G401 (cell line): ENCODE results near the gene DAG1. TPM values are rescaled to one million over a fixed set of nuclear protein-coding genes. Genes with fewer than 3 reads are reported as not detected.

ENCODE experiments used
- DNase-seq: peaks from one replicate; pipeline ENCODE4 v3.0.0-alpha.2; 2015; ENCODE audit warnings: low spot score
- in situ Hi-C: cut with HindIII; loops from 2 replicates; pipeline ENCODE4 v1.10.0; 2016; ENCODE audit warnings: low sequenced_read_pairs, mixed read lengths
- total RNA-seq: library from RNA; depleted of rRNA; stranded (reverse); fragments of >200 nt; shearing (Covaris generic); gene quantifications from 2 replicates; pipeline ENCODE4 v1.2.3, GENCODE V29; 2014

The DAG1 gene
- total RNA-seq, 1 experiment from 2014 or later, result 143 TPM

DNA sequence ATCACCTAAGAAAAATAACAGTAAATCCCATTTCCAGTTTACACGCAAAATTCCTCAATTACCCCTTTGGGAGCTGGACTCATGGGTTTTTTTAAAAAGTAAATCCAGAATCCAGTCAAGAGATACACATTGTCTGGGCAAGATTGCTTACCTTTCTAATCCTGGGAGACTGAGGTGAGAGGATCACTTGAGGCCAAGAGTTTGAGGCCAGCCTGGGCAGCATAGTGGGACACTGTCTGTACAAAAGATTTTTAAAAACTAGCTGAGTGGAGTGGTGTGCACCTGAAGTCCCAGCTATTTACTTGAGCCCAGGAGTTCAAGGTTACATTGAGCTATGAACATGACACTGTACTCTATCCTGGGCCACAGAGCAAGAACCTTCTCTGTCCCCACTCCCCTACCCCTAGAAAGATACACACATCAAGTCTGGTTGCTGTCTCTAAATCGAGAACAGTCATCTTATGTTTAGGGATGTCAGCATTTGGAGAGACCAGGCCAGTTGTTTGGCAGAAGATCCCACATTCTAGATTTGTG, 39.0 kb downstream of the DAG1 start:
- in situ Hi-C loops, result no loop called here
- DNase-seq, result no peak

DNA sequence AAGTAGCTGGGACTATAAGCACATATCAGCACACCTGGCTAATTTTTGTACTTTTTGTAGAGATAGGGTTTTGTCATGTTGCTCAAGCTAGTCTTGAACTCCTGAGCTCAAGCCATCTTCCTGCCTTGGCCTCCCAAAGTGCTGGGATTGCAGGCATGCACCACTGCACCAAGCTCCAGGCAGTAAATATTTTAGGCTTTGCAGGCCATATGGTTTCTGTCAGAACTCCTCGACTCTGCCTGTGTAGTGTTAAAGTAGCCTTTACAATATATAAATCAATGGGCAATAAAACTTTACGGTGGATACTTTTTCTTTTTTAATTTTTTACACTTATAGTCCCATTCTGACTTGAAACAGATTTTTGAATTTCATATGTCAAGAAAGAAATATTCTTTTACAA, 41.6 kb downstream of the DAG1 start:
- in situ Hi-C loops, result no loop called here
- DNase-seq, result no peak

DNA sequence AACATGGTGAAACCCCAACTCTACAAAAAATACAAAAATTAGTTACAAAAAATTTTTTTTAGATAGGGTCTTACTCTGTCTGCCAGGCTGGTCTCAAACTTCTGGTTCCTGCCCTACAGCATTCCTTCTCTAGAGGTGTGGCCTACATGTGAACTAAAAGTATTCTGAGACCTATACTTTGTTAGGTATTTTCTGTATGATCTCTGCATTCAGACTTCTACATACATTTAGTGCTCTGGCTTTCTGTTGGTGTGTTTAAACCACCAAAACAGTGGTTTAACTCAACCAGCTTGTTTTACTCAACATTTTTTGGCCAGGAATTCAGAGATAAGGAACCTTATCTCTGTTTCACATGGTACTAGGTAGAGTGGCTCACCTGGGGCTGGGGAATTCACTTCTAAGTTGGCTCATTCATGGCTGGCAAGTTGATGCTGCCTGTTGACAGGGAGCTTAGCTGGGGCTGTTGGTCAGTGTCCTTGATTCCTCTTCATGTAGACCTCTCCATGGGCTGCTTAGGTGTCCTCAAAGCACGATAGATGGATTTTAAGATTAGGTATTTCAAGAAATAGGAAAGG, 42.8 kb downstream of the DAG1 start:
- in situ Hi-C loops, result no loop called here
- DNase-seq, result no peak

DNA sequence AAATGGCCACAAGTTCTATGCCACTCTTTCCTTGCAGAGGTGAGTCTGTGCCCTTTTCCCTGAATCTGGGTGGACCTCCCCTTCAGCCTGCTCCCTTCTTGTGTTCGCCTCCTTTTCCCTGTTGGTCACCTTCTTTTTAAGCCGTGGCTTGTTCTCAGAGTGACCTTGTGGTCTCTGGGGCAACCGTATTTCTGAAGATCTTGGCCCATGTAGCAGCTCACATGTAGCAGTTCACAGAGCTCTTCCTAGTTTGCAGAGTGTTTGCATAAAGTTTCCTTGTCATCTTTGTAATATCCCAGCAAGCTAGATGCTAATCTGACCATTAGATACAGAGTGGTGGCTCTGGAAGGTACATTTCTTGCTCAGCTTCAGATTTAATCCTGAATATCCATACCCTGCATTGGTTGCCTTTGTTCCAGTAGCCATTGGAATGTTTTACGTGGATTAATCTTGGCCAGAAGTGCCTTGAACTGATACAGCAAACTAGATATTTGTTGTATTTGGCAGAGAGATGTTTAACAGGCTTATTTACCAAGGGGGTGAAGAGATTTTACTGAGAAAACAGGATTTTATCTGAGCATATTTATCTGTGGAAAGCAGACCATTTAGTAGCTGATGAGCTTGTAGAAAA, 43.5 kb downstream of the DAG1 start:
- in situ Hi-C loops, result no loop called here

DNA sequence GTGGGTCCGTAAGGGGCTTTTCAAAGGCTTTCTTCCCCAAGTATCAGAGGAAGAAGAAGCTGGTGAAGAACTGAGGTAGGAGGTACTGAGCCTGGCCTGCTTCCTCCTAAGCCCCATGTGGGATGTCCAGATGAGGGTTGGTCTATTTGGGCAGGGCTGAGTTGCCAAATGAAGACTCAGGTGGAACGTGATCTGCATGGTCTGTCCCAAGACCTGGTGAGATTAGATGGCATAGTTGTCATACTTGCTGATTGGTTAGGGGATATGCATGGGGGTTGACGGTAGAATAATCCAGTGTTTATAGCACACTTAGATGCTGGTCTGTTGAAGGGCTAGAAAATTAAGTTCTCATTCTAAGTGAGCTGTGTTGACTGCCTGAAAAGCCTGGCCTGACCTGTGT, 47.9 kb downstream of the DAG1 start:
- in situ Hi-C loops, result no loop called here
- no peak for DNase-seq

More for the DNA sequence above, 43.5 kb downstream of the DAG1 start:
- DNase-seq, result no peak

DNA sequence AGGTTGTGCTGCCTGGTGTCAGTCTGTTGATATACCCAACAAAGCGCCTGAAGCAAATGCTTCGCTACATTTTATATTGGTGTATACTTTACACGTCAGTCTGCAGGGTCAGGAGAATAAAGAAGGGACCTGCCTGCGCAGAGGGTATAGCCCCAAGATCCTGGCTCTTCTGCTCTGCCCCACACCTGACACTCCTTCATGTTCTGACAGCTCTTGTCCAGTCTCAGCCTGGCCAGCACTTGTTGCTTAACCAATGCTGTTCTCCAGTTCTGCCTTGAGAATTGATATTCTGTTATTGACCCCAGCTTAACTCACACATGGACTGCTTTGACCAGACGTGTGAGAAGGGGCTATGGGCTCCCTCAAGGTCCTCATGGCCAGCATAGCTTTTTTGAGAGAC, 48.4 kb downstream of the DAG1 start:
- in situ Hi-C loops, result no loop called here
- DNase-seq, result no peak

DNA sequence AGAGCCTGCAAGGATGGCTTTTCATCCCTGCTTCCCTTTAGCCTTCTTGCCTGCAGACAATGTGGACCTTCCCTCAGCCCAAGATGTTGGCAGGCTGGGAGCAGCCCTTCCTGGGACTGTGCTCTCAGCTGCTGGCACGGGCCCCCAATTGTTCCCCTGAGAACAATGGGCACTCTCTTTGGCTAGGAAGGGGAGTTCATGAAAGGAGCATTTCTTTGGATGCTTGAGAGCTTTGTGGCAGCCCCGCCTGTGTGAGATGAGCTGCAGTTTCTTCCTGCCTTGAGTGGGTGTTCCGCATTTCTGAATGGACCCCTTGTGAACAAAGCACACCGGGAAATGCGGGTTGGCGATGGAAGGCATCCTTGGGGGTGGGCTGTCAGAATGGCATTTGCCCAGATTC, 49.2 kb downstream of the DAG1 start:
- in situ Hi-C loops, result no loop called here
- no peak for DNase-seq

DNA sequence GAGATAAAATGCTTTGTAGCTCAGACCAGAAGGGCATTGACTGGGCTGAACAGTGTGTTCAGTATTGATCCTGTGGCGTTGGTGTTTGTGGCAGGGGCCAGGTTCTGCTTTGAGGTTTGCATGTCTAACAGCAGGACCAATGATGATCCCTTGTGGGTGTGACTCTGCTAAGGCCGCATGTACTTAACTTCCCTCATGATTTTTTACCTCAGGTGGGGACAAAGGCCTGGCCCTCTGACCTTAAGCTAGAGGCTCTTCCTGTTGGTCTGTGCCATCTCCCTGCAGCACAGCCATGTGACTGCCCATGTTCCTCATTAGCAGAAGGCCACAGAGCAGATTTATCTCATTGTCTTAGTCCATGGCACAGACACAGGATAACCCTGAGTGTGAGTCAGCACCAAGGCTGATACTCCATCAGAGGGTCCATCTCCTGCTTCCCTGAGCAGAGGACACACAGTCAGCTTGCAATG, 49.9 kb downstream of the DAG1 start:
- DNase-seq, result no peak
- in situ Hi-C loops, result no loop called here

DNA sequence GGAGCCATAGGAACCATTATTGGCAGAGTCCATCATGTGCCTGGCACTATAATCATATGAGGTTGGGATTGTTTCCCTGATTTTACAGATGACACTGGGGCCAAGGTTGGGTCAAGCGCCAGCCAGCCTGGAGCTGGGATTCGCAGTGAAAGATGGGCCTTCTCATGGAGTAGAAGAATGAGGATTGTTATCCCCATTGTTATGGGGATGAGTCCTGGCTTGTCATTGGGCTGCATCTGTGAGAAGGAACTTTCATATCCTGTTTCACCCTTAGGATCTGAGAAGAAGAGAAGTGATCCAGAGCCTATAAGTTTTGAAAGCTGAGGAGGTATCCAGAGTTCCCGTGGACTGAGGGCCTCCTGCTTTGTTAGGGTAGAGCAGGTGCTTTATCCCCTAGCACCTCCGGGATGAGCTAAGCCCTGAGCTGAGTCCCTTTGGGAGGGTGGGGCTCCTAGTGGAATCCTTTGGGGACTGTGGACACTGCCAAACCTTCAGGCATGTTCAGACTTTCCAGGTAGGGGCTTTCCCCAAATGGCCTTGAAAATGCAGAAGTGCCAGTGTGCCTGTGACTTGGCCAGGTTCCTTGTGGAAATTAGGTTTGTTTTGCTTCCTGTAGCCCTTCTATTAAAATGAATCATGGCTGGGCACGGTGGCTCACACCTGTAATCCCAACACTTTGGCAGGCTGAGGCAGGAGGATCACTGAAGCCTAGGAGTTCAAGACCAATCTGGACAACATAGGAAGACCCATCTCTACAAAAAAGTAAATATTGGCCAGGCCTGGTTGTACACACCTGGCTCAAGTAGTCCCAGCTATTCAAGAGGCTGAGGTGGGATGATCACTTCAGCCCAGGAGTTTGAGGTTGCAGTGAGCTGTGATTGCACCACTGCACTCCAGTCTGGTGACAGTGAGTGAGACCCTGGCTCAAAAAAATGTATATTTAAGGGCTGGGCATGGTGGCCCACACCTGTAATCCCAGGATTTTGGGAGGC, 54.0 kb downstream of the DAG1 start:
- DNase-seq, result no peak
- in situ Hi-C loops, result no loop called here

DNA sequence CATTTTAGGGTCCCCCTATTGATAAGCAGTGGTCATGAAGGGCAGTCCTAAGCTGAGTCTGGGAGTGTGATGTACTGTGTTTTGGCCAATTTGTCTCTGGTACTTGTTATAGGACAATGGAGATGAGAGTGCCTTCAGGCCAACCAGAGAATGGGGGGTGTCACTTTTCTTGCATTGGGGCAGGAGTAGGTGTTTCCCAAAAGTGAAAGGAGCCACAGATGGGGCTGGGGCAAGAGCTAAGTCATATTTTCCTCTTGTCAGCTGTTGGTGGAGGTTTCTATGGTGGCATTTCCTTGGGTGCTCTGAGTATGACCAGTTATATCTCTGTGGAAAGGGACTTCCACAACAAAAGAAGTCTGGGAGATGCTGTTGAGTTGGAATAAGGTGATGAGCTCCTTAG, 59.5 kb downstream of the DAG1 start:
- no peak for DNase-seq
- in situ Hi-C loops, result no loop called here

DNA sequence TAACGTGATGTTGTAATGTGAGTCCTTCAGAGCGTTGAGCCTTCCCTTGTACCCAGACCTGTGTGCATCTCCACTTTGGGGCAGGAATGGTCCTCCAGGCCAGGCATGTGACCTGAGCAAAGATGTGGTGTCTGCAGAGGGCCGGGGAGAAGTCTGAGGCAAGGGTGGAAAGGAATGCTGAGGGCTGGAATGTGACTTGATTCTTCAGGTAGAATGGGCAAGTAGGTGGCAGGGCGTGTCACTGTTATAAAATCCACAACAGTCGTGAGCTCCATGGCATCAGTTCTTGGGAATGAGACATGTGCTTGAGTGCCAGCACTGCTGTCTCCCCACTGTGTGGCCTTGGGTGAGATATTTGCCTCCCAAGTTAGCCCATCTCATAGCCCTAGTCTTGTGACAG, 60.2 kb downstream of the DAG1 start:
- in situ Hi-C loops, result no loop called here
- no peak for DNase-seq

DNA sequence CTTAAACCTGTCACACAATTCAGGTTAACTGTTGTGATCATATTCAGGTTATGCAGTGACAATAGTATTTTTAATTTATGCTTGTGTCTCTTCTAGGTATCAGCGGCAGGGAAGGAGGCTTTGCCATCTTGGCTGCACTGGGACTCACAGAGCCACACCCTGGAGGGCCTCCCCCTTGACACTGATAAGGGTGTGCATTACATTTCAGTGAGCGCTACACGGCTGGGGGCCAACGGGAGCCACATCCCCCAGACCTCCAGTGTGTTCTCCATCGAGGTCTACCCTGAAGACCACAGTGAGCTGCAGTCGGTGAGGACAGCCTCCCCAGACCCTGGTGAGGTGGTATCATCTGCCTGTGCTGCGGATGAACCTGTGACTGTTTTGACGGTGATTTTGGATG, 60.6 kb downstream of the DAG1 start:
- in situ Hi-C loops, result no loop called here
- DNase-seq, result no peak

DNA sequence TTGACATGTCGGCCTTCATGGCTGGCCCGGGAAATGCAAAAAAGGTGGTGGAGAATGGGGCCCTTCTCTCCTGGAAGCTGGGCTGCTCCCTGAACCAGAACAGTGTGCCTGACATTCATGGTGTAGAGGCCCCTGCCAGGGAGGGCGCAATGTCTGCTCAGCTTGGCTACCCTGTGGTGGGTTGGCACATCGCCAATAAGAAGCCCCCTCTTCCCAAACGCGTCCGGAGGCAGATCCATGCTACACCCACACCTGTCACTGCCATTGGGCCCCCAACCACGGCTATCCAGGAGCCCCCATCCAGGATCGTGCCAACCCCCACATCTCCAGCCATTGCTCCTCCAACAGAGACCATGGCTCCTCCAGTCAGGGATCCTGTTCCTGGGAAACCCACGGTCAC, 61.2 kb downstream of the DAG1 start:
- in situ Hi-C loops, result no loop called here
- no peak for DNase-seq

DNA sequence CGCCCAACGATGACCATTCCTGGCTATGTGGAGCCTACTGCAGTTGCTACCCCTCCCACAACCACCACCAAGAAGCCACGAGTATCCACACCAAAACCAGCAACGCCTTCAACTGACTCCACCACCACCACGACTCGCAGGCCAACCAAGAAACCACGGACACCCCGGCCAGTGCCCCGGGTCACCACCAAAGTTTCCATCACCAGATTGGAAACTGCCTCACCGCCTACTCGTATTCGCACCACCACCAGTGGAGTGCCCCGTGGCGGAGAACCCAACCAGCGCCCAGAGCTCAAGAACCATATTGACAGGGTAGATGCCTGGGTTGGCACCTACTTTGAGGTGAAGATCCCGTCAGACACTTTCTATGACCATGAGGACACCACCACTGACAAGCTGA, 61.6 kb downstream of the DAG1 start:
- in situ Hi-C loops, result no loop called here
- DNase-seq, result no peak

DNA sequence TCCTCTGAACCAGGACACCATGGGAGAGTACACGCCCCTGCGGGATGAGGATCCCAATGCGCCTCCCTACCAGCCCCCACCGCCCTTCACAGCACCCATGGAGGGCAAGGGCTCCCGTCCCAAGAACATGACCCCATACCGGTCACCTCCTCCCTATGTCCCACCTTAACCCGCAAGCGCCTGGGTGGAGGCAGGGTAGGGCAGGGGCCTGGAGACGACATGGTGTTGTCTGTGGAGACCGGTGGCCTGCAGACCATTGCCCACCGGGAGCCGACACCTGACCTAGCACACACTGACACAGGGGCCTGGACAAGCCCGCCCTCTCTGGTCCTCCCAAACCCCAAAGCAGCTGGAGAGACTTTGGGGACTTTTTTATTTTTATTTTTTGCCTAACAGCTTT, 63.0 kb downstream of the DAG1 start:
- in situ Hi-C loops, result no loop called here

DNA sequence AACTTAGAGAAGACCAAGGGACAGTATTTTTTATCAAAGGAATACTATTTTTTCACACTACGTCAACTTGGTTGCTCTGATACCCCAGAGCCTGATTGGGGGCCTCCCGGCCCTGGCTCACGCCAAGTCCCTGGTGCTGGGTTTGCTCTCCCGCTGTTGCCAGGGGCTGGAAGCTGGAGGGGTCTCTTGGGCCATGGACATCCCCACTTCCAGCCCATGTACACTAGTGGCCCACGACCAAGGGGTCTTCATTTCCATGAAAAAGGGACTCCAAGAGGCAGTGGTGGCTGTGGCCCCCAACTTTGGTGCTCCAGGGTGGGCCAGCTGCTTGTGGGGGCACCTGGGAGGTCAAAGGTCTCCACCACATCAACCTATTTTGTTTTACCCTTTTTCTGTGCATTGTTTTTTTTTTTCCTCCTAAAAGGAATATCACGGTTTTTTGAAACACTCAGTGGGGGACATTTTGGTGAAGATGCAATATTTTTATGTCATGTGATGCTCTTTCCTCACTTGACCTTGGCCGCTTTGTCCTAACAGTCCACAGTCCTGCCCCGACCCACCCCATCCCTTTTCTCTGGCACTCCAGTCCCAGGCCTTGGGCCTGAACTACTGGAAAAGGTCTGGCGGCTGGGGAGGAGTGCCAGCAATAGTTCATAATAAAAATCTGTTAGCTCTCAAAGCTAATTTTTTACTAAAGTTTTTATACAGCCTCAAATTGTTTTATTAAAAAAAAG, 63.9 kb downstream of the DAG1 start:
- in situ Hi-C loops, result no loop called here
- DNase-seq, result no peak

More for the DNA sequence above, 63.0 kb downstream of the DAG1 start:
- no peak for DNase-seq

DNA sequence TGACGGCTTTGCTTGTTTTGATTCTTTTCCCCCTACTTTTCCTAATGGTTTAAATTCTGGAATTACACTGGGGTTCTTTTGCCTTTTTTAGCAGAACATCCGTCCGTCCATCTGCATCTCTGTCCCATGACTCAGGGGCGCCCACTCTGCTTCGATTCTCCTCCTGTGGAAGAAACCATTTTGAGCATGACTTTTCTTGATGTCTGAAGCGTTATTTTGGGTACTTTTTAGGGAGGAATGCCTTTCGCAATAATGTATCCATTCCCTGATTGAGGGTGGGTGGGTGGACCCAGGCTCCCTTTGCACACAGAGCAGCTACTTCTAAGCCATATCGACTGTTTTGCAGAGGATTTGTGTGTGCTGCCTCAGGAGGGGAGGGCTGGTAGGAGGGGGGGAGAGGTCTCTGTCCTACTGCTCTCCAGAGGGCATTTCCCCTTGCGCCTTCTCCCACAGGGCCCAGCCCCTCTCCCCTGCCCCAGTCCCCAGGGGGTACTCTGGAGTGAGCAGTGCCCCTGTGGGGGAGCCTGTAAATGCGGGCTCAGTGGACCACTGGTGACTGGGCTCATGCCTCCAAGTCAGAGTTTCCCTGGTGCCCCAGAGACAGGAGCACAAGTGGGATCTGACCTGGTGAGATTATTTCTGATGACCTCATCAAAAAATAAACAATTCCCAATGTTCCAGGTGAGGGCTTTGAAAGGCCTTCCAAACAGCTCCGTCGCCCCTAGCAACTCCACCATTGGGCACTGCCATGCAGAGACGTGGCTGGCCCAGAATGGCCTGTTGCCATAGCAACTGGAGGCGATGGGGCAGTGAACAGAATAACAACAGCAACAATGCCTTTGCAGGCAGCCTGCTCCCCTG, 64.7 kb downstream of the DAG1 start:
- in situ Hi-C loops, result no loop called here
- peak; percentile 79 for DNase-seq
